GM19193 (cell line): ENCODE data around the gene LPIN3.

Experiments
- POLR2A ChIP-seq: IDR thresholded peaks from 4 replicates; pipeline ENCODE4 v1.6.1; 2011; ENCODE audit not compliant: insufficient read depth, insufficient read length; ENCODE audit errors: extremely low read depth

Gene LPIN3

DNA sequence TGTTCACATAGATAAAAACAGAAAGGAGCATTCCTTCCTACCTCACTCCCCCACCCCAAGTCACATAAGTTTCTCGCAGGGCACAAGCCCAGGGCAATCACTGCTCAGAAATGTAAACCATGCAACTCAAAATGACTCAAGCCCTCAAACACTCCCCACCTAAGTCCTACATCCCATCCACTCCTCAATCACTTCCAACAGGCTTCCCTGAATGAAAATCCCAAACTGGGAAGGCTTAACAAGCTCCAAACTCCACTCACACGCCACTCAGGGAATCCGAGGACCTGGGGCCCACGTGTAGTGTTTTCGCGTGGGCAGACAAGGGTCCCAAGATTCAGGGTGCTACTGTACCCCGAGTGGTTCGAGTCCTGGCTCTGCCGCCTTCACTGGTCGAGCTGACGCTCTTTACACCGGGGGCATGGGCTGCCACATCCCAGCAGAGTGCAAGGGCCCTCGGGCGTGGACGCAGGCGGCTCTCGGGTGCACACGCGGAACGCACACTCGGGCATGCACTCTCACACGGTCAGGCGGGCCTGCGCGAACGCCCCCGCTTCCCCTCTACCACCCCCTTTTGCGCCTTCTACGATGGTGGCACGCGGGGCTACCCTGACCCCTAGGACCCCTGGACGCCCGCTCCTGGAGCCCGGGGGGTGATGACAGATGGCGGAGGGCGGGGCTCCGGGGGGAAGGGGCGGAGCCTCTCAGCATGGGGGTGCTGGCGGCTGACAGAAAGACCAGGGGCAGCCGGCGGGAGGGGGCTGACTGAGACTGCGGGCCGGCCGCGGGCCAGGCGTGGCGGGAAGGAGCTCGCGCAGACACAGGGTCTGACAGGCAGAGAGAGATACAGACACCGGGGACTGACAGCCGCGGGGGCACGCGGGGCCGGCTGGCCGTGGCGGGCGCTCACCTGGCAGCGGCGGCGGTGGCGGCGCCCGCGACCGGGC is 23.7 kb upstream of the LPIN3 start:
- TF ChIP-seq POLR2A, result no peak

DNA sequence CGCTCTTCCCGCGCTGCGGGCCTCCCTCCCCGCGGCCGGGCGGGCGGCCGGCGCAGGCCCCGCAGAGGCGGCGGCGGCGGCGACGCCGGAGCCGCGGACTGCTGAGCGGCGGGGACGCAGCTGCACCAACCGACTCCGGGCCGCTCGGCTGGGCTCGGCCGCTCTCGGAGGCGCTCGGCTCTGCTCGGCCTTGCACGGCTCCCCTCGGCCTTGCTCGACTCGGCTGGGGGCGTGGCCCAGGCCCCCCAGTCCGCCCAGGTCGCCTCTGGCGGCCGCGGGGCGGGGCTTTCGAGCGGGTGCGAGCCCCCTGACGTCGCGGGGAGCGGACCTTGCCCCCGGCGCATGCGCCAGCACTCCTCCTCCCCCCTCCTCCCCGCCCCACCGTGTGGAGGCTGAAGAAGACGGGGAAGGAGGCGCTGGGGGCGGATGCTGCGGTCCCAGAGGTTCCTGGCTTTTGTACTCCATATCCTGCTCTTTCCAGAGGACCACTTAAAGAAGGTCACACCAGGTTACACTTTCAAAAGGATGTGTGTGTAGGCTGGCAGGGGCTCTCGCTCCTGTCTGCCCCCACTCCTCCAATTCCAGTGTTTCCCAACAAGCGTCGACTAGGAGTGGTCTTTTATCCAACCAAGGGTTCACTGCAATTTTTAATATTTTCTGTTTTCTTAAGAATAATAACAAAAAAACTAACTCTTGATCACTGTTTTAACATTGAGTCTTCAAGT is 22.9 kb upstream of the LPIN3 start, which contains the start of gene ZHX3:
Gene ZHX3, minus strand, starts transcription at position 186 of the 725 bp plus-strand sequence. CDS start 112,815 bp downstream, outside the sequence.
- peak; percentile 62 for TF ChIP-seq POLR2A

DNA sequence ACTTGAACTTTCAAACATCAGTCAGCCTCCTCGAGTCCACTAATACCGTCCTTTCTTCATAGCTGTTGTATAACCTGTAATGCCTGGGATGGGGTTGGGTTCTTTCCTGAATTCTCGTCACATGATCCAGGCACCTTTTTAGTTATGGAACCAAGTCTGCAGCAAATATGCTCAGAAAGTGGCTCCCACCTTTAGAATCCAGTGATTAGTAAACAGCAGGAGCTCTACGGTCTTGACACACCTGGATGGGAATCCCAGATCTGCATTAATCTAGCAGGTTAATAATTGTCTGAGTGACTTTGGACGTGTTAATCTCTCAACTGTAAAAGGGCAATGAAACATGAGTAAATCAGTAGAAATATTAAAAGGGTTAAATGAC is 22.4 kb upstream of the LPIN3 start:
- TF ChIP-seq POLR2A, result no peak

DNA sequence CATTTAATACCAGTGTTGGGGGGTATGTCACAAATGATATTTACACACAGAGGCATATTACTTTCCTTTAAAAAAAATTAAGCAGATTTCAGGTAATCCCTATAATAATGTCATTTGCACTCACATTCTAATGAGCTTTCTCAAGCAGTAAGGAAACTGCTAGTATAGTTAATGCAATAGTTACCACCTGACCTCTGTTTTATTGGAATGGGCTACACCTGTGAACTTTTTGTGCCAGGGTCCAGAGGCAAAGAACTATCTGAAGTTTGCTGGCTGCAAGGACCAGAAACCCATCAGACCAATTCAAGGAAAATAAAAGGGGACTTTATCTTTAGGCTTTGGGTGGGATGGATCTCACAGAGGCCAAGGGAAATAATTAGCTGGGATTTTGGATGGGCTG is 20.2 kb upstream of the LPIN3 start:
- TF ChIP-seq POLR2A, result no peak

DNA sequence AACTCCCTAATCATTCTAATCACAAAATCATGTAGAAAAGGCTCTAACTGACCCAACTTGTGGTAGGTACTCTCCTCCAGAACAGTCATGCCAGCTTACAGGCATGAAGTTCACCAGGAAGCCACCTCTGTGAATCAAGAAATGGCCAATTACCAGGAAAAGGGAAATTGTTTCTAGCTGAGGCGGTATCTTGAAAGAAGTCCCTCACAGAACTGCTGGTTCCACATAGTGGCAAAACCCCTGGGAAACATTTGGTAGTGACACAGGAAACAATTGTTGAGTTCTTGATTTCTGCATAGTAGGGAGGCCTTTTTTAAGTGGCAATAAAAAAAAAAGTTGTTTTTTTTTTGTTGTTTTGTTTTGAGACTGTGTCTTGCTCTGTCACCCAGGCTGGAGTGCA is 19.6 kb upstream of the LPIN3 start:
- TF ChIP-seq POLR2A, result no peak

DNA sequence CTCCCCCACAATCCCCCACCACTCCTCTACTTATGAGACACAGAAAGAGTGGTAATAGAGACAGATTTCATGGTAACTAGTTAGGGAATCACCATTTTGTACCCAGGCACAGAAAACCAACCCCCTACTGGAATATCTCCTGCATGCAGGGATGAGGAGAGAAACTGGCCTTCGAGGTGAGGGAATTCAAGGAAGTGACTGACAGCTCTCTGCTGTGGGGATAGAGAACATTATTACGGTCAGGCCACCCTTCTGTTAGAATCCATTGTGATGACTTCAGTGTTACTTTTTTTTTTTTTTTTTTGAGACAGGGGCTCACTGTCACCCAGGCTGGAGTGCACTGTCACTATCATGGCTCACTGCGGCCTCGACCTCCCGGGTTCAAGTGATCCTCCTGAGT is 13.4 kb upstream of the LPIN3 start:
- no peak for TF ChIP-seq POLR2A

DNA sequence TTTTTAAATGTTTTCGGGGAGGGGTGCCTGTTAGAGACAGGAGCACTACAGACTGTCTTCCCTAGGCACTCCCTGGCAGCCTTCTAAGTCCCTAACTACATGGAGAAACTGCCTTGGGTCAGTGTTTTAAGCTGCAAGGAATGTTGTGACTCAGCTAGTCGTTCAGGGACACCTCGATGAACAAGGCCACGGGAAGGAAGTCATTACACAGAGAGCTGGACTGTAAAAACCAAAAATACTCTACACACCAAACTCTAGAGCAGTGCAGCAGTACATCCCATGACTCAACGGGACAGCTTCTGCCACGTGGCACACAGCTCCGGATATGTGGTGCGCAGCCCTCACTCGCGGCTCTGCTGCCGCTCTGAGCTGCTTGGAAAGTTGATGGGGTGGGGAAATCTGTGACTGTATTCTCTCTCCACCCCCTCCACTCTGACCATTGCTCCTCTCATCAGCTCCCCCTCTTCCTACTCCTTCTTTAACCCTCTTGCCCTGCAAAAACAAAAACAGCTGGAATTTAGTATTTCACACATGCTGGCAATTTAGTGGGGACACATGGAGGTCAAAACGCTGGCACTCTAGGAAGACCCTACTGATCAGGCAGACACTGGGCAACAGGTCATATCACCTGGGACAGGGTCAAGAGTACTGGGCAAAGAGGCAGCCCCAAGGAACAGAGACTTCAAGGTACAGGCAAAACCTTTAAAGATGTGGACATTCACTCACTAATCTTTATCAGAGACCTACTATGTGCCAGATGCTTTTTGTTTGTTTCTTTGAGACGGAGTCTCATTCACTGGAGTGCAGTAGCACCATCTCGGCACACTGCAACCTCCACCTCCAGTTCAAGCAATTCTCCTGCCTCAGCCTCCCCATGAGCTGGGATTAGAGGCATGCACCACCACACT is 10.9 kb upstream of the LPIN3 start:
- peak; percentile 33 for TF ChIP-seq POLR2A

- no peak for TF ChIP-seq POLR2A
Measured at GRCh38 chr20:41330343-41330720, 10.3 kb upstream of the LPIN3 start.

DNA sequence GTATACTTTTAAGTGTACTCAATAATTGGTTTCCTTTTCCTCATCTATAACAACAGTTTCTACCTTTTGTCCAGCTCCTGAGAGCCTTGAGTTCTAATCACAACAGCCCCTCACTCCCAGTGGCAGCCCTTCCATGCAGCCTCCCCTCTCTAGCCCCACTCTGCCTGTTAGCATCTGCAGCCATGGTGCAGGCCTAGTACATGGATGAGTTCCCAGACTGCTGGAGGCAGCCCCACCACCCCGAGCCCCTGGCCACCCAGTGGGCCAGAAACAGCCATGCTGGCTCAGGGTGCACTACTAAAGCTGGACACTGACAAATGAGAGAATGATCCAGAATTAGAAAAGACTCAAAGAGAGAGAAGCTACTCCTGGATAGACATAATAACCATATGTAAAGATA is 9.7 kb upstream of the LPIN3 start:
- TF ChIP-seq POLR2A, result no peak

- TF ChIP-seq POLR2A, result no peak
Measured at GRCh38 chr20:41331731-41332130, 8.9 kb upstream of the LPIN3 start.

- no peak for TF ChIP-seq POLR2A
Measured at GRCh38 chr20:41334036-41334435, 6.6 kb upstream of the LPIN3 start.

- TF ChIP-seq POLR2A, result no peak
Measured at GRCh38 chr20:41334443-41335421, 5.9 kb upstream of the LPIN3 start.

DNA sequence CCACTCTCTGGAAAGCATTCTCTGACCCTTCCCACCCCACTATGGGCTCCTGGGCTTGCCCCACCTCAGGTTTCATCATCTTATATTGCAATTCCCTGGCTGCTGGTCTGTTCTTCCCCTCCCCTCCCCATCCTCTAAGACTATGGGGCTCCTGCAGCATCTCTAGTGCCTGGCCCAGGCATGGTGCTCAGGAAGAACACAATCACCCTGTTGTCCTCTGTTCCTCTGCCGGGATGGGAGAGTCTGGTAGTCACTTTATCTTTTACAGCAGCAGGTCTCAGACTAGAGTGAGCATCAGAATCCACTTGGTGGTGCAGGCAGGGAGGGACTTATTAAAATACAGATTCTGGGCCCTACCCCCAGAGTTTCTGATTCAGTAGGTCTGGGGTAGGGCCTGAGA is 5.0 kb upstream of the LPIN3 start:
- TF ChIP-seq POLR2A, result no peak
